Hematopoietic multipotent progenitor cell treated with erythropoietin and hydrocortisone succinate and interleukin-3 and kit ligand, for 17 days (in vitro differentiated cells): ENCODE measurements around the gene ME1.
"Not testable (repeated sequence)": the region's sequence is repeated elsewhere in the genome, so short reads cannot be mapped to it uniquely, and the experiment has no call there.

Source experiments
- DNase-seq: peaks from one replicate; pipeline ENCODE4 v3.0.0-alpha.2; 2015; ENCODE audit warnings: low spot score

The ME1 gene

DNA sequence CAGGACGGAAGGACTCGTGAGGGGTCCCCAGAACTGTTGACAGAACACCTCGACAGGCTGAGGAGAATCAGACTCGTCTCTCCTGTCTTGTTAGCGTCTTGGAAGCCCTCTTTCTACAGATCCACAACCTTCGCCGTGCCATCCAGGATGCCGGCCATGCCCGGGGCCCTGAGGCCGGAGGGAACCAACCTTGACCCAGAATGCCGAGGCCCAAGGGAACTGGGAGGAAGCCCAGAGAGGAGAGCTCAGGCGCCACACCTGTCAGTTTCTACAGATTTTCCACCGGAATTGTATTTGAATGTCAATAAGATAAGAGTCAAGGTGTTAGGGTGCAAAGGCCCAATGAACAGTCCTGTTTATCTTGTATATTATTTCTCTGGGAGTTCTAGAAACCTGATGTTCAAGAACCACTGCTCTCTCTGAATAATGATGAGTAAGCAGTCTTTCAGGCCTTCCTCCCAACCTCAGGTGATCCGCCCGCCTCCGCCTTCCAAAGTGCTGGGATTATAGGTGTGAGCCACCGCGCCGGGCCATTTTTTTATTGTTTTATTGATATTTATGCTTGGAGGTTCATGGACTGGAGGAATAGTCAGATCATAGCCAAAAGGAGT, 799 bp upstream of the ME1 start:
- no peak for DNase-seq

DNA sequence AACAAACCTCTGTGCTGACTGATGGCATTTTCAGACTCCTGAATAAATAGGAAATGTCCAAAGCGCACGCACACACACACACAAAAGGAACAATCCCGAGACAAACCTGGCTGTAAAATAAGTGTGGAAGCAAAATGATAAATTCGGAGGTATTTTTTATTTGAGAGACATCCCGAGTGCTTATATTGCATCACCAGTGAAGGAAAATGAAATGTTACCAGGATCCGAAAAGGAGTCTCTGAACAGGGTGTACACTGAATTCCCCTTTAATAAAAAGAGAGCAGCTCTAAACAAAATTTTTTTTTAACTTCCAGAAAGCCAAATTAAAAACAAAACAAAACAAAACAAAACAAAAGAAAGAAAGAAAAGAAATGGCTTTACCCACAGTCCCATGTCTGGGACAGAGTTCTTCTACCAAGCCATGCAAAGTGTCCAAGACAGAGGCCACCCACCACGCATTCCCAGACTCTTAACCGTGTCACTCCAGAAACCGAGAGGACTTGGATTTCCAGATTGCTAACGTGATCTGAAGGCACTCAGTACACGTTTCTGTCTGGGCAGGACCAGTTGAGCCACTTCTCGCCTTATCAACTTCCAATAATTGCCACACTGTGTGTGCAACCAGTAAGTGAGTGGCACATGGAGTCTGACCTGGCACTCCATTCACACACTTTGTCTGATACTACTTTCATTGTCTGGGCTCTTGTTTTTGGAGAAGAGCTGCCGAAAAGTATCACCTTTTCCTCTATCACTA, 817 bp downstream of the ME1 start:
- no peak for DNase-seq

GRCh38 chr6:83429269-83429668, 1.6 kb downstream of the ME1 start:
- no peak for DNase-seq

DNA sequence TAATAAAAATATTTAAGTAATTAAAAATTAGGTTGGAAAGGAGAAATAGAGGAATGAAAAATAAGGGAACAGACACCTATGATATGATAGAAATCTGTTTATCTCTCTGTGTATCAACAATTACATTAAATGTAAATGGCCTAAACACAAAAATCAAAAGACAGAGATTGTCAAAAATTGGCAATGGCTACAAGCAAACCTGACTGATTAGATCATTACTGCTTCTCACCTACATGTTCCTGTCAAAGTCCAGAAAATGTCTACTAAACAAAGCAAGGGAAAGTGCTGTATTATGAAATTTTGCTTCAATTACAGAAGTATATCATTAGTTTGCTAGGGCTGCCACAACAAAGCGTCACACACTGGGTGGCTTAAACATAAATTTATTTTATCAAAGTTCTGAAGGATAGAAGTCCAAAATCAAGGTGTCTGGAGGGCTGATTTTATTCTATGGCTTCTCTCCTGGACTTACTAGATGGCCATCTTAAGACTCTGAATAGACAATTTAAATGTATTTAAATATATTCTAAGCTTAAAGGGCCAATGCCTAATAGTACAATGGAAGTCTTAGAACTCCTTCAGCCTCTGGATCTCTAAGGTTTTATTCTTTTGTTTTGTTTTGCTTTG, 6.3 kb downstream of the ME1 start:
- DNase-seq = no peak

GRCh38 chr6:83417880-83418663, 12.8 kb downstream of the ME1 start:
- DNase-seq = no peak

DNA sequence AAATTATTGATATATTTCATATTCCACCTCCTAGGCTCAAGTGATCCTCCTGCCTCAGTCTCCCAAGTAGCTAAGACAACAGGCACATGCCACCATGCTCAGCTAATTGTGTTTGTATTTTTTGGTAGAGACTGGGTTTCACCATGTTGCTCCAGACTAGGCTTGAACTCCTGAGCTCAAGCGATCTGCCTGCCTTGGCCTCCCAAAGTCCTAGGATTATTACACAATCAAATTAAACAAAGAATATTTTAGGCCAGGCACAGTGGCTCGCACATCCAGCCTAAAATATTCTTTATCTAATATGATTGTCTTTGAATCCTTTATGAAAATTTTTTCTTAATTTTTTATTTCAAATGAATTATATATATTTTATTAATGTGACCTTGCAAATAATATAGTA, 17.8 kb downstream of the ME1 start:
- DNase-seq = no peak

- no peak for DNase-seq
These were observed 19.1 kb downstream of the ME1 start for GRCh38 chr6:83411731-83412130.

GRCh38 chr6:83403191-83403590, 27.7 kb downstream of the ME1 start:
- DNase-seq = no peak

DNA sequence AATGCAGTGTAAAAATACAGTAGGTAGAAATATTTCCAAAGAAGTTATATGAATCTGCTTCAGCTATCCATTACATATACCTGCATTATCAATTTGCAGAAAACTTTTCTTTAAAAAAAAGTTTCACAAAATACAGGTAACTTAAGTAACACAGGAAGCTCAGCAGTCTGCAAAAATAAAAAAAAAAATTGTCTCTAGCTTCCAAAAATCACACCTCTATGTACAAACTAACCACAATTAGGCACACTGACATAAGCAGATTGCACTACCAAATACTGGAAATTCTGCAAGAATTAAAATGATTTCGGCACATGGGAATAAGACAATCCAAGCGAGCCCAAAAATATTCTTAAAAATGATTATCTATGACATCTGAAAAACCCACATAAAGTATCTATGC, 41.2 kb downstream of the ME1 start:
- no peak for DNase-seq

DNA sequence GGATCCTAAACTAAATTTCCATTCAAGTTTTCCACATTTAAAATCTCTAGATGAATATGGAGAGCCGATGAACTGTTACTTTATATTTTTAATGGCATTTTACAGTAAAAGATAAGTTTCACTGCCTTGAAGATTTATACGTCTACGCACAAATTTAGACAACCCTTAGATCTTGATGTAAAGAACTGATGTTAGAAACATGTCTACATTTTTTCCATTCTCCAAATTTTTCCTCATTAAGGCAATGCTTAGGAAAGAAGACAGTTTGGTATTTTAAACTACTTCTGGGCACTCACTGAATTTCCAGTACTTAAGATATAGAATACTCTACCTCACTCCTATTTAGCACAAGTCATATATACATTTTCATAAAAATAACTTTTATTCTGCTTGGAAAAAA, 45.4 kb downstream of the ME1 start:
- no peak for DNase-seq

GRCh38 chr6:83384751-83385150, 46.1 kb downstream of the ME1 start:
- no peak for DNase-seq

DNA sequence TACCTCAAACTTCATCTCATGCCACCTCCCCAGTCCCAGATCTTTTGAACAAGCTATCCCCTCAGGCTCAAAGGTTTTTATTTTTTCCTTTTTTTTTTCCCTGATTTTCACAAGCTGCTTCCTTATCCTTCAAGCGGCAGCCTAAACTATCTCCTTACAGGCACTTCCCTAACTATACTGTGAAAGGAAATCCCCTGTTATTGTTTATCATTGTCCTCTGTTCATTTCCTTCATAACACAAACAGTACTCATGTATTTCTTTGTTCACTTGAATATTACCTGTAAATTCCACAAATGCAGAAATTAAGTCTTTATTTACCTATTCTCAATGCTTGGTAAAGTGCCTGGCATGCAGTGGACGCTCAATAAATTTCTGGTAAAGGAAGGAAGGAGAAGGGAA, 48.9 kb downstream of the ME1 start:
- no peak for DNase-seq

DNA sequence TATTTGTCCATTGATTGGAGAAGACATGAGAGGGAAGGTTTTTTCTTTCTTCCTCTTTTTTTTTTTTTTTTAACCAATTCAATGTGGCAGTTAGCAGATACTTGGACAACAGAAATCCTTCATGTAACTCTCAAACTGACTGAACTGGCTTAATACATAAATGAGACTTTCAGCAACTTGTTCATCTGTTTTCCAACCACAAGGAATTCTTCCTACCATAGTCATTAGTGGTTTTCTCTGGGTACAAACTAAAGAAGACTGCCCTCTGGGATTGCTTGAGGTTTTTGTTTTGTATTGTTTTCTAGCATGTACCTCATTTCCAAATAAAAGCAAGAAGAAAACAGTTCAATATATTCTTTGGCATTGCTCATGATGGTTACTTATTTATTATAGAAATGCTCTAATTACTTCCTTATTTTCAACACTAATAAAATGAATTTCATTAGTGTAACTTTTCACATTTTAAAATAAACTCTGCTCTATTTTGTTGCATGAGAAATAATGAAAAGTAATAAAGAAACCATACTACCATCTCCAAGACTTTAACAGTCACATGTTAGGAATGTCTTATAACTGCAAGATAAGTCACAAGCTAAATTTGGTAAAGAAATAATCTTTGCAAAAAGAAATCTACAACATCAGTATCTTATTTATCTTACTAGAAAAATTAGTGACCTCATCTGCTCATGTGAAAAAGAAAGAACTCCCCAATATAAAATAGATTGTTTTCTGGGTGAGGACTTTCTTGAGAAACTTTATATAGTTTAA, 52.0 kb downstream of the ME1 start:
- no peak for DNase-seq

DNA sequence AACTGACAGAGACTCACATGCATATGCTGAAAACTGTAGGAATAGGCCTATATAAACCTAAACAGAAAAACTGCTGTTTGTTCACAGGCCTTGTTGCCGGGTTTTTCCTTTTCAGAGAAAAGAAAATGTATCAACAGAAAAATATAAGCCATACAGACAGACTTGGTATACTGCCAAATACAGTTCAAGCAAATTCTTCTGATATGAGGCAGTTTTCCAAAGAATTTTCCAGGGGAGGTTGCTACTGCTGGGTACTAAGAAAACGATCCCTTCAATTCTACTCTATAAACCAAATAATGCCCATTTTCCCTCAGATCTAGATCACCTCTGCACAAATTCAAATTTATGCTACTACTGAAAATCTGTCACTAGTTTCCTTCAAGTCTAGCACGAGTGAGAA, 59.4 kb downstream of the ME1 start:
- DNase-seq = no peak

DNA sequence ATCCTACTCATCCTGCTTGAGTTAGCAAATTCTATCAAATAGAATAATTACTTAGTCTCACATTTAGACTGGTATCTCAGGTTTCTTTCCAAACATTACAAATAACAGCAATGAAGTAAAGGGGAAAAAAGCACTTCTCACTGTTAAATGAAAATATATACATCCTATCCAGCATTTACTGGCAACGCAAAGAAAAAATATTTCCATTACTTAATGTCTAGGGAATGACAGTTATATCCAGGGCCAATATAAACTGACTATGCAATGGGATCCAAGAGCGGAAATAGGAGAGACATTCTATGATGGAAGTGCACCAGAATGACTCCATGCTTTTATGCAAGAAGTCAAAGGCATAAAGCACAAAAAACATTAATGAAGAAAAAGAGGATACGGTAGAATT, 60.3 kb downstream of the ME1 start:
- no peak for DNase-seq

DNA sequence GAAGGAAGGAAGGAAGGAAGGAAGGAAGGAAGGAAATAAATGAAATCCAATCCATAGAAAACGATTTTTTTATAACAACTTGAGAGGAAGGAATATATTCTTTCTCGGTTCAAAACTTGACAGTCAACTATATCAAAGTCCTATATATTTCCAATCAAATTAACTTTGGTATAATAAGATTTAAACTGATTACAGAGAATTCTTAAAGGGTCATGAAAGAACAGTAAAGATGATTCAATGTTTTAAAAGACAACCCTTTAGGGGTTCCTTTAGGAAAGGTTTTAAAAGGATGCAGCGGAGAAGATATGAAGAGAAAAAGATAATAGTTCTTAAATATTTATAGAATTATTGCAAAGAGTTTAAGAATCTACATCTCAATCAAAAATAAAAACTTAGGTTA, 61.2 kb downstream of the ME1 start:
- DNase-seq = no peak

- no peak for DNase-seq
These were observed 62.3 kb downstream of the ME1 start for GRCh38 chr6:83368577-83368976.

GRCh38 chr6:83367104-83367503, 63.7 kb downstream of the ME1 start:
- no peak for DNase-seq

- no peak for DNase-seq
These were observed 64.9 kb downstream of the ME1 start for GRCh38 chr6:83365931-83366330.

DNA sequence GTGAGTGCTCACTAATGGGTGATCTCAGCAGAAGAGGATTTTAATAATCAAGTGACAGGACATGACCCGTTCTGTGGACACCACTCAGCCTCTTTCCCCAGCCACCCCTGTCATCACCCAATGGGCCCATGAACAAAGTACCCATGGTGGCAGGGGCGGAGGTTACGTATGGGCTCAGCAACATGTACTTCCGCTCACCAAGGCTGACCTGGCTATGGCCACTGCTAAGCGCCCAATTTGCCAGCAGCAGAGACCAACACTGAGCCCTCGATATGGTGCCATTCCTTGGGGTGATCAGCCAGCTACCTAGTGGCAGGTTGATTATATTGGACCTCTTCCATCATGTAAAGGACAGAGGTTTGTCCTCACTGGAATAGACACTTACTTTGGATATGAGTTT, 68.5 kb downstream of the ME1 start:
- not testable (repeated sequence) for DNase-seq

- DNase-seq = no peak
These were observed 71.2 kb downstream of the ME1 start for GRCh38 chr6:83359638-83360037.

GRCh38 chr6:83354747-83355146, 76.1 kb downstream of the ME1 start:
- DNase-seq = no peak
